ENCODE measurements around the gene EPB41L4A. TPM values are rescaled to one million over a fixed set of nuclear protein-coding genes. Genes with fewer than 3 reads are reported as not detected.

Gene EPB41L4A
- total RNA-seq, 6 donors from 2014 or later, result 15.9 to 45.1 (median 28.1) TPM

- no peak overlapping the region for H3K4me3 ChIP-seq
- H3K36me3 ChIP-seq, result peaks cover 0 to 11% (median 2%) of the 10 kb centered on the region in 4 donors
- DNase-seq (no peak), ATAC-seq (ENCODE audit: low FRiP score in 2 of 2) (no peak)
- 95 to 99% methylated on average over 3 of the region's 3 CpGs for WGBS, 2 donors
- H3K4me1 ChIP-seq, result no peaks in the 10 kb centered on the region
- no peak overlapping the region for H3K27ac ChIP-seq
- no peaks in the 10 kb centered on the region for H3K9me3 ChIP-seq
- no peaks in the 10 kb centered on the region for H3K27me3 ChIP-seq
- TF ChIP-seq POLR2A (IDR thresholded peaks at IDR 0.05), result no peak
- TF ChIP-seq CTCF (IDR thresholded peaks at IDR 0.05), result no peak
- no peak for TF ChIP-seq POLR2AphosphoS5 (IDR thresholded peaks at IDR 0.05)
- no peak for TF ChIP-seq EP300 (IDR thresholded peaks at IDR 0.05)
Measured at GRCh38 chr5:112264666-112265065, 154.4 kb downstream of the EPB41L4A start.

DNA sequence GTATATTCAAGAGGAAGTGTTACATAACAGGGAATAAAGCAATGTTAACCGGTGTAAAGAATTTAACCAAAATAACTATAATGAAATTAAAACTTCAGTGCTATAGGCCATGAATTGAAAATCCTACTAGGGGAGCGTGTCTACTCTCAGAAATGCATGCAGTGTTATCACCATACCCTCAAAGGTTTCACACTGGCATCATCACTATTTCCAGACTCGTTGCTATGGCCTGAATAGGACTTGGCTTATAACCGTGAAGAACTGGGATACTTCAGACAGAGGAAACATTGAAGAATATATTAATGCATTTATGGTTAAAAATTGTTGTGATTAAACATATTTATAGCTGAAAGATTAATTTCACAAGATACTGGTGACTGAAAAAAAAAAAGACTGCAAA, 154.9 kb downstream of the EPB41L4A start:
- no peak for ATAC-seq (ENCODE audit: low FRiP score in 2 of 2)
- no peaks in the 10 kb centered on the region for H3K9me3 ChIP-seq
- H3K36me3 ChIP-seq, result peaks cover 0 to 14% (median 2%) of the 10 kb centered on the region in 4 donors
- TF ChIP-seq CTCF (IDR thresholded peaks at IDR 0.05) (no peak), POLR2AphosphoS5 (IDR thresholded peaks at IDR 0.05) (no peak), EP300 (IDR thresholded peaks at IDR 0.05) (no peak)
- no peak for DNase-seq
- H3K27ac ChIP-seq, result no peak overlapping the region
- H3K27me3 ChIP-seq, result no peaks in the 10 kb centered on the region
- H3K4me1 ChIP-seq, result no peaks in the 10 kb centered on the region
- H3K4me3 ChIP-seq, result no peak overlapping the region
- 81 to 85% methylated on average over 4 of the region's 4 CpGs for WGBS, 2 donors

- Histone ChIP-seq H3K36me3 (peaks cover 0 to 14% (median 2%) of the 10 kb centered on the region in 4 donors), H3K4me3 (no peak overlapping the region), H3K9me3 (no peaks in the 10 kb centered on the region), H3K27me3 (no peaks in the 10 kb centered on the region), H3K4me1 (no peaks in the 10 kb centered on the region), H3K27ac (no peak overlapping the region)
- DNase-seq (no peak), ATAC-seq (ENCODE audit: low FRiP score in 2 of 2) (peak in 1 of 2 donors; percentile 84)
- TF ChIP-seq POLR2AphosphoS5 (IDR thresholded peaks at IDR 0.05) (no peak), CTCF (IDR thresholded peaks at IDR 0.05) (no peak)
- WGBS, 2 donors, result 50 to 64% methylated on average over 1 of the region's 1 CpG
Measured at GRCh38 chr5:112263469-112263868, 155.6 kb downstream of the EPB41L4A start.

DNA sequence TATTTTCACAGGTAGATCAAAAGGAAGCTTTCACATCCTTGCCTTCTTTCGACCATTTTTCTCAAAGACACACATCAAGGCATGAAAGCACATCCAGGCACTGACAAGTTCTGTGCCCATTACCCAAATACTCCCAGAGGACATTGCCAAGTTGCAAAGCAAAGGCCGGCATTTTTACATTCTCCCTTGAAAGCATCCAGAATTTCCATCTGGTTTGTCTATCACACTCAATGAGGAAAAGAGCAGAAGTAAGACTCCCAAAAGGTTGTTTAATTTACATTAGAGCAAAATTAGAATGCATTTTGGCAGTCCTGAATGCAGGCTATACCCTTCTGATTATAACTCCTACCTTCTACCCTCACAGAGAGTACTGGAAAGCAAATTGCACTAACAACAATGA, 160.5 kb downstream of the EPB41L4A start:
- no peaks in the 10 kb centered on the region for H3K9me3 ChIP-seq
- DNase-seq, result no peak
- no peak for ATAC-seq (ENCODE audit: low FRiP score in 2 of 2)
- H3K4me1 ChIP-seq, result peaks cover 0 to 4% (median 0%) of the 10 kb centered on the region in 4 donors
- TF ChIP-seq CTCF (IDR thresholded peaks at IDR 0.05), result no peak
- no peak for TF ChIP-seq POLR2A (IDR thresholded peaks at IDR 0.05)
- TF ChIP-seq EP300 (IDR thresholded peaks at IDR 0.05), result no peak
- no peak for TF ChIP-seq POLR2AphosphoS5 (IDR thresholded peaks at IDR 0.05)
- 83 to 95% methylated on average over 2 of the region's 2 CpGs for WGBS, 2 donors
- H3K27me3 ChIP-seq, result no peaks in the 10 kb centered on the region
- no peak overlapping the region for H3K27ac ChIP-seq
- no peak overlapping the region for H3K4me3 ChIP-seq
- peaks cover 0 to 9% (median 0%) of the 10 kb centered on the region in 4 donors for H3K36me3 ChIP-seq

DNA sequence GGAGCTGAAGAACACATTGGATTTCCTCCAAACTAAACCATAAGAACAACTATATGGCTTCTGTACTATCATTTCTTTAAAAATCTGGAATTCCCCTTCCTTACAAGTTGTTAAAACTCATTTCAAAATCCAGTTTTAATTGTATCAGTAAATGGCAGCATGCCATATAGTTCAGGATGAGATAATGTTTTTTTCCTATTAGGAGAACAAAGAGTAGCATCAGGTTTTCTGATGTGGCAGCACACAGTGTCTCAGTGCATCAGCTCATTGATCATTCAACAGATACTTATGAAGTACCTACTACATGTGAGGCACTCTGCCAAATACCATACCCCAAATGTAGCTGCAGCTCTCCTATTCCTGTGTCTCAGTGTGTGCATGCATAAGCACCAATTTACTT, 161.1 kb downstream of the EPB41L4A start:
- no peak for TF ChIP-seq EP300 (IDR thresholded peaks at IDR 0.05)
- H3K9me3 ChIP-seq, result no peaks in the 10 kb centered on the region
- H3K36me3 ChIP-seq, result peaks cover 0 to 9% (median 0%) of the 10 kb centered on the region in 4 donors
- H3K27me3 ChIP-seq, result no peaks in the 10 kb centered on the region
- H3K4me3 ChIP-seq, result no peak overlapping the region
- DNase-seq (no peak), ATAC-seq (ENCODE audit: low FRiP score in 2 of 2) (no peak)
- no peak overlapping the region for H3K27ac ChIP-seq
- H3K4me1 ChIP-seq, result peaks cover 0 to 4% (median 0%) of the 10 kb centered on the region in 4 donors
